GM10248 (cell line): ENCODE data around the gene MSH3.

ENCODE experiments used
- CTCF ChIA-PET: fragments of 300-600 bp; sonication (Branson Sonifier 250); formaldehyde crosslinking; extraction: SDS; loops from one replicate; lab custom pipeline; 2021; ENCODE audit warnings: antibody characterized with exemption; lab: Yijun Ruan, JAX
- POLR2A ChIA-PET: fragments of 350-650 bp; sonication (Branson Sonifier 250); formaldehyde crosslinking; extraction: SDS; loops from one replicate; lab custom pipeline; 2020; ENCODE audit warnings: antibody characterized with exemption; lab: Yijun Ruan, JAX
- DNase-seq: peaks from one replicate; pipeline ENCODE4 v3.0.0; 2012; ENCODE audit errors: extremely low spot score
- CTCF ChIP-seq: IDR thresholded peaks from 2 replicates; pipeline ENCODE4 v1.5.1; 2012; ENCODE audit warnings: mild to moderate bottlenecking, low read depth; ENCODE audit errors: extremely low read depth, missing control alignments, control extremely low read depth

Gene MSH3

GRCh38 chr5:80706835-80707447 is 52.5 kb downstream of the MSH3 start:
- no peak for DNase-seq
- TF ChIP-seq CTCF = no peak
- CTCF ChIA-PET = interaction anchor here (1.2 kb wide), 1 partner anchor 19 kb away, joined by 3 read pairs; no protein-coding TSS in a partner anchor
- POLR2A ChIA-PET = no interaction called here

- CTCF ChIA-PET = interaction anchor here (0.7 to 1.2 kb wide), 4 partner anchors 12 to 488 kb away, joined by 3 to 5 read pairs (median 3); no protein-coding TSS in a partner anchor
- no peak for DNase-seq
- no peak for TF ChIP-seq CTCF
- POLR2A ChIA-PET = no interaction called here
These were observed 53.2 kb downstream of the MSH3 start for GRCh38 chr5:80707645-80708044.

GRCh38 chr5:80711216-80711615 is 56.8 kb downstream of the MSH3 start:
- ChIA-PET CTCF (interaction anchor here (1.1 to 1.7 kb wide), 8 partner anchors 9 to 484 kb away, joined by 3 to 8 read pairs (median 3); no protein-coding TSS in a partner anchor), POLR2A (interaction anchor here (0.6 kb wide), 1 partner anchor 17 kb away, joined by 3 read pairs; no protein-coding TSS in a partner anchor)
- no peak for DNase-seq
- TF ChIP-seq CTCF = no peak

GRCh38 chr5:80711938-80712337 is 57.5 kb downstream of the MSH3 start:
- DNase-seq = peak; percentile 32
- TF ChIP-seq CTCF = peak; percentile 57
- POLR2A ChIA-PET = interaction anchor here (0.6 kb wide), 1 partner anchor 17 kb away, joined by 3 read pairs; no protein-coding TSS in a partner anchor
- CTCF ChIA-PET = interaction anchor here (0.6 to 1.7 kb wide), 10 partner anchors 10 to 513 kb away, joined by 3 to 8 read pairs (median 3); no protein-coding TSS in a partner anchor

- TF ChIP-seq CTCF = no peak
- DNase-seq = no peak
- ChIA-PET CTCF (interaction anchor here (1.3 kb wide), 1 partner anchor 479 kb away, joined by 3 read pairs; no protein-coding TSS in a partner anchor), POLR2A (no interaction called here)
These were observed 58.5 kb downstream of the MSH3 start for GRCh38 chr5:80712919-80713318.

- no peak for TF ChIP-seq CTCF
- DNase-seq = no peak
- CTCF ChIA-PET = no interaction called here
- POLR2A ChIA-PET = no interaction called here
These were observed 59.2 kb downstream of the MSH3 start for GRCh38 chr5:80713631-80714030.
